Ammon's horn (tissue), 1 donor: ENCODE data around the gene B3GALT2.
A peak's percentile ranks its signal among the peaks of the same experiment; 100 is the strongest.
"Not testable (repeated sequence)": the region's sequence is repeated elsewhere in the genome, so short reads cannot be mapped to it uniquely, and the experiment has no call there.

Source experiments
- DNase-seq: peaks from one replicate; pipeline ENCODE4 v3.0.0-alpha.2; 2016; ENCODE audit warnings: low spot score

The B3GALT2 gene

DNA sequence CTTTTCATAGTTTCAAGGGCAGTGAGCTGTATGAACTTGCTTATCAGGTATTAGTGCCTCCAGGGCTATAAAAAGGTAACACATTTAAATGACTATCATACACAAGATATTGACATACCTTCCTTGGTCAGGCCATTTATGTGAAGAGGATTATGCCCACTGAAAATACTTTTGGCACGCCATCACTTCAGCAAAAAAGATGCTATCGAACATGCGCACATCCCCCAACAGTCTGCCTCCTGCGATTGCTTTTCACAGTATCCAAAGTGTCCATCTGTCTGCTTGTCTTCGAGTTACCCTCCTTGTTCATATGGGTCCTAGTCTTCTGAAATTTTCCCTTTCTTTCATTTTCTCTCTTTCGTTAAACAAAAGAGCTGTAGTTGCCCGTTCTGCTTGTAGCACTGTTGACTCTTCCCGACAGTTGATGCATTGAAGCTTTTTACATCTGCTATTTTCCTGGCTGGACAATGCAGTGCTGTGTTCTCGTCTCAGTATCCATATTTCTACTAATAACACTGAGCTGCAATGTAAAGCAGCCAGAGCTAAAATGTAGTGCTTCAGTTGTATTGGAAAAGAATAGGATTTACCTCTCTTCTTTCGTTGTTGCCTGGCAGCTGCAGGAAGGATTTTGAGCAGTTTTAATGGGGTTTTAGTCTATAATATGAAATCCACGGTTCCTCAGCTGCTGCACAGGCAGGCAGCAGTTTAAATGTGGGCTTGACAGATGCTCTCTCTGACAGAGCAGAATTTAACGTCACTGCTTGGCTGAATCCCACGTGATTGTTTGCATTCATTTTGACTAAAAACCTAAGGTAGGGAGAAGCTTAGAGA, at the start of gene B3GALT2:
Gene B3GALT2 (minus strand): TSS at position 713 of the 831 bp plus-strand sequence. CDS start 5,051 bp downstream, outside the sequence.
- DNase-seq = peak; percentile 85

DNA sequence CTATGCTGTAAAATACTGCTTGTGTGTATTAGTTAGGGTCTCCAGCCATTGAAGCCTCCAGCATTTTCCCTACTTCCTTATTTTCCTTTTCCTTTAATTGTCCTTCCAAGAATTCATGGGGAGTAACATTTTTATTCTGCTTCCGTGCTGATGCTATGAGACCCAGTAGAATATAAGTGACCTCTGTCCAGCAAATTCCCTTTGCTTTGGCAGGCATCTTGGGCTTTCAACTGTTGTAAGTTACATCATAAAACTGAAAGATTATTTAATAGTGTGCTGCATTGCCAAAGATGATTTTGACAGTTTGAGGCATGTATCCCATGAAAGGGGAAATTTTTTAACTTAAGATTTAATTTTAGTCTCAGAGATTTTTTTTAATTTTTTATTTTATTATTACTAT, 48.1 kb upstream of the B3GALT2 start:
- no peak for DNase-seq

- DNase-seq = not testable (repeated sequence)
Observed at GRCh38 chr1:193231146-193231545, 44.7 kb upstream of the B3GALT2 start.

GRCh38 chr1:193229136-193229535, 42.7 kb upstream of the B3GALT2 start:
- no peak for DNase-seq

GRCh38 chr1:193222056-193222615, 35.7 kb upstream of the B3GALT2 start:
- no peak for DNase-seq

DNA sequence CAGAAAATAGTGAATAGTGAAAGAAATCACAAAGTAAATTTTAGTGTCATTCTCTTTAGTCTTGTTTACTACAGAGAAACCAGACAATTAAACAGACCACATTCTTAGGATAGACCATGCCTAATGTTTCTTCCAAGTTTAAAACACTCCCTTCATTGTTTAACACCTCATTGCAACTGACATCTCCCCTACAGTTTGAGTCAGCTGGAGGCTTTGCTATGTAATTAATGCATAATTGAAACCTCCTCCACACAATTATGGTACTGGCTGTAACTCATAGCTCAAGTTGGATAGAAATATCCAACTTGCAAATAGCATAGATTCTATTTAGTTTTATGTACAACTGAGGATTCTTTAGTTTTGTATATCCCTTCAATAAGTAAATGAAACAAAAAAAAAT, 35.2 kb upstream of the B3GALT2 start:
- DNase-seq = peak; percentile 6

- DNase-seq = no peak
Observed at GRCh38 chr1:193219391-193219790, 33.0 kb upstream of the B3GALT2 start.

GRCh38 chr1:193216920-193217319, 30.5 kb upstream of the B3GALT2 start:
- no peak for DNase-seq

- DNase-seq = no peak
Observed at GRCh38 chr1:193213998-193214397, 27.6 kb upstream of the B3GALT2 start.

DNA sequence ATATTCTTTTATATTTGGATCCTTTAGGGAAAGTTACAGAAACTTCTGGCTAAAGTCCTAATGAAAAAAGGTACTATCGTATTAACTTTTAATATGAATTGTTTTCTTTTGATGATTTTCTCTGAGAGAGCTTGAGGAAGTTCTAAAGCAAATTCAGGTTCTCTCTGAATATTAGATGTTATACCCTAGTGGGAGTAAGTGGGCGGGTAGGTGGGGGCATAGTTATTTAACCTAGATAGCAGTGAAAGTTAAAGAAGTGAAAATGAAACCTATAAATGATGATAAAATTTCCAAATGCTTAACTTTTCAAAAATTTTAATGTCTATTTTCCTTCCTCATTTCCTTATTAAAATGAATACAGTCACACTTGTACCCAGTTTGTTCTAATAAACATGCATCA, 26.2 kb upstream of the B3GALT2 start:
- no peak for DNase-seq

- no peak for DNase-seq
Observed at GRCh38 chr1:193211539-193211938, 25.1 kb upstream of the B3GALT2 start.

DNA sequence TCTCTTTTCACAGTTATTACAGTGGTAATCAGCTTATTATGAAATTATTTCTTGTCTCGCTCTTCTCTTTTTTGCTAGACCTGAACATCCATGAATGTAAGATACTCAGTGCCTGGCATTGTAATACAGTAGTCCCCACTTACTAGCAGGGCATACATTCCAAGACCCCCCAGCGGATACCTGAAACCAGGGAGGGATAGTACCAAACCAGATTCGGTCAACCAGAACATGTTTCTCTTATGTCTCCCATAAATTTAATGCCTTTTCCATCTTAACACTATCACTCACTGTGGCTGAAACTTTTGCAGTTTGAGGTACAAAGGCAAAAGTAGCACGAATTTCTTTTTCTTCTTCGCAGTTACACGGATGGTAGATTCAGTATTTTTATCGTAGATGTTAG, 24.6 kb upstream of the B3GALT2 start:
- DNase-seq = no peak

DNA sequence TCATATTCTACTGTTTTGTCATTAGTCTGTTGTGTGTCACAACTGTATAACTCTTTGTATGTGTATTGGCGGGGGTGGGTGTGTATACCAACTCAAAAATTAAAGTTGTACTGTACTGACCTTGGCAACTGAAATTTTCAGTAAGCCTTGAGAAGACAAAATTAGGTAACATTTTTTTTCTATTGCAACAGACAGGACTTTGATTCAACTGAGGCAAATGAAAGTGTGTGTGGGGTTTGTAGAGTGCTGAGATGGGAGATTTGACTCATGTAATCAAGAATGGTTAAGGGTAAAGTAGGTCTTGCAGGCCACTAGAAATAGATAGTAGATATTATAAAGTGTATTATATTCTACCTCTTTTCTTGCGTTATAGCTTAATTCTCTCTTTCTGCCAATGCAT, 14.6 kb upstream of the B3GALT2 start:
- DNase-seq = no peak

GRCh38 chr1:193199940-193200339, 13.5 kb upstream of the B3GALT2 start:
- DNase-seq = no peak

DNA sequence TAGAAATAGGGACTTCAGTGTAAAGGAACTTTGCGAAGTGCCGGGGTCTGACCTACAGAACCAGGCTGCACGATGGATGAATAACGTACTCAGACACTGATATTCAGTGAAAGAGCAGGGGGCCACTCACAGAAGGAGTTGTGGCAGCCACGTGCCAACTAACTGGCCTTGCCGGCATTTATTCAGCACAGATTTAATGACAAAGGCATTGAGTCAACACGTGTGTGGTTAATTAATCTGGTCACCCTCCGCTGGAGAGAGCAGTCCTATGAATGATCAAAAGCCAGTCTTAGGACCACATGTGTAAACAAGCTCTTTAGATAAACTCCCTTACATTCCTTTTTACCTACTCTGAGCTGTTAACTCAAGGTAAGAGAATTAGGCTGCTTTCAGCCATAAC, 6.2 kb upstream of the B3GALT2 start:
- DNase-seq = no peak

- DNase-seq = peak; percentile 42
Observed at GRCh38 chr1:193190096-193190744, 3.8 kb upstream of the B3GALT2 start.

GRCh38 chr1:193189442-193190095, 3.2 kb upstream of the B3GALT2 start:
- DNase-seq = no peak

- not testable (repeated sequence) for DNase-seq
Observed at GRCh38 chr1:193188915-193189314, 2.5 kb upstream of the B3GALT2 start.

DNA sequence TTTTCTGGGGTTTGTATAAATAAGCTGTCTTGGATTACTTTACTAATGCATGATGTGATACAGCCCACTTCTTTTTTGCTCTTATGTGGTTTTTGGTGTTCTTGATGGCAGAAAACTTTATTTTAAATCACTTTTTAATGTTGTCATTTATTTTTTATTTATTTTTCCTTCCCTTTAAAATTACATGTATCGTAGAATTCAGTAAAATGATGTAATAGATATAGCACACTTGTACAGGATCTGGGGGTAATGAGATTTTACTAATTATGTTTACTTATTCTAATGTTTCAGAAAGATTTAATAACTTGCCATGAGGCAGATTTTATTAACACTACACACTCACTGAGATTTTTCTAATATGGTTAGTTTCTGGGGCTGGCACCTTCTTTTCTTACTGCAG, 701 bp upstream of the B3GALT2 start:
- DNase-seq = no peak

- no peak for DNase-seq
Observed at GRCh38 chr1:193185211-193185610, 1.2 kb downstream of the B3GALT2 start.

GRCh38 chr1:193184776-193185175, 1.6 kb downstream of the B3GALT2 start:
- DNase-seq = no peak

- DNase-seq = peak; percentile 72
Observed at GRCh38 chr1:193183019-193183627, 3.3 kb downstream of the B3GALT2 start.
